Prostate gland (tissue), 2 donors: ENCODE measurements around the gene CAND1. TPM values are rescaled to one million over a fixed set of nuclear protein-coding genes. Genes with fewer than 3 reads are reported as not detected.

Source experiments
- DNase-seq: peaks from one replicate; pipeline ENCODE4 v3.0.0-alpha.2; 2019; ENCODE audit warnings: low spot score
- H3K27ac ChIP-seq, 2 donors: fragments of 200-600 bp; sonication (generic); 2 replicates each; pipeline ENCODE4 v1.5.1; 2017 to 2019
- H3K27me3 ChIP-seq: fragments of 200-600 bp; sonication (generic); replicated peaks from 2 replicates; pipeline ENCODE4 v1.5.1; 2019; ENCODE audit not compliant: insufficient read depth
- H3K36me3 ChIP-seq, 2 donors: fragments of 200-600 bp; sonication (generic); 1 replicate in 1 of 2; 2 replicates in 1 of 2; pipeline versions ENCODE4 v1.5.1 to v1.8.1; 2017 to 2019
- H3K4me1 ChIP-seq: fragments of 200-600 bp; sonication (generic); replicated peaks from 2 replicates; pipeline ENCODE4 v1.5.1; 2019
- H3K4me3 ChIP-seq, 2 donors: fragments of 200-600 bp; sonication (generic); 2 replicates each; pipeline ENCODE4 v1.5.1; 2017 to 2019
- H3K9me3 ChIP-seq: fragments of 200-600 bp; sonication (generic); 2 replicates; pipeline ENCODE4 v1.5.1; 2017
- CTCF ChIP-seq, 4 experiments: fragments of 200-600 bp in 2 of 4; fragments of 450-650 bp in 2 of 4; sonication (generic) in 2 of 4; IDR thresholded peaks; 1 replicate in 3 of 4; 2 replicates in 1 of 4; pipeline ENCODE4 v1.5.1; 2016 to 2019; ENCODE audit warnings: antibody characterized with exemption in 4 of 4, mild to moderate bottlenecking in 2 of 4, moderate library complexity in 2 of 4
- POLR2A ChIP-seq: fragments of 450-650 bp; IDR thresholded peaks from one replicate; pipeline ENCODE4 v1.6.1; 2016; ENCODE audit warnings: antibody characterized with exemption, mild to moderate bottlenecking
- POLR2AphosphoS5 ChIP-seq: sonication (generic); formaldehyde crosslinking; IDR thresholded peaks from one replicate; pipeline ENCODE4 v1.6.1; 2017; ENCODE audit warnings: antibody characterized with exemption
- WGBS: methylation state at CpG from one replicate; pipeline ENCODE4 v1.1.5; 2018; 5-methylcytosine and 5-hydroxymethylcytosine counted together
- intact Hi-C: fragments of 100-400 bp; cut with DNase I; formaldehyde crosslinking; loops from one replicate; pipeline ENCODE4 v1.14.2; 2022
- total RNA-seq, 2 donors: library from RNA; depleted of rRNA; stranded (reverse); fragments of >200 nt; gene quantifications; one replicate each; pipeline ENCODE4 v1.1.0, GENCODE V29; 2016

The CAND1 gene
- total RNA-seq, 2 donors from 2014 or later = 65.1 to 118 TPM

GRCh38 chr12:67284561-67284960, 15.4 kb downstream of the CAND1 start:
- intact Hi-C loops = no loop called here
- no peaks in the 10 kb centered on the region for H3K4me1 ChIP-seq
- WGBS = 97% methylated on average over 2 of the region's 2 CpGs
- H3K27ac ChIP-seq = no peak overlapping the region
- no peaks in the 10 kb centered on the region for H3K9me3 ChIP-seq
- TF ChIP-seq POLR2A = no peak
- TF ChIP-seq CTCF (IDR thresholded peaks at IDR 0.05) = no peak
- no peak for TF ChIP-seq POLR2AphosphoS5
- DNase-seq = no peak
- H3K4me3 ChIP-seq = no peak overlapping the region
- no peaks in the 10 kb centered on the region for H3K36me3 ChIP-seq
- H3K27me3 ChIP-seq = no peaks in the 10 kb centered on the region

- Histone ChIP-seq H3K36me3 (no peaks in the 10 kb centered on the region), H3K4me1 (no peaks in the 10 kb centered on the region), H3K27me3 (no peaks in the 10 kb centered on the region), H3K9me3 (no peaks in the 10 kb centered on the region), H3K27ac (no peak overlapping the region), H3K4me3 (no peak overlapping the region)
- 98% methylated on average over 5 of the region's 5 CpGs for WGBS
- TF ChIP-seq POLR2A (no peak), CTCF (IDR thresholded peaks at IDR 0.05) (no peak), POLR2AphosphoS5 (no peak)
- DNase-seq = no peak
- intact Hi-C loops = no loop called here
Measured at GRCh38 chr12:67286257-67286656, 17.1 kb downstream of the CAND1 start.

- intact Hi-C loops = no loop called here
Measured at GRCh38 chr12:67287311-67287710, 18.2 kb downstream of the CAND1 start.

GRCh38 chr12:67288561-67288960, 19.4 kb downstream of the CAND1 start:
- Histone ChIP-seq H3K4me3 (no peak overlapping the region), H3K4me1 (no peaks in the 10 kb centered on the region), H3K36me3 (no peaks in the 10 kb centered on the region), H3K27ac (no peak overlapping the region), H3K9me3 (no peaks in the 10 kb centered on the region), H3K27me3 (no peaks in the 10 kb centered on the region)
- intact Hi-C loops = no loop called here
- TF ChIP-seq CTCF (IDR thresholded peaks at IDR 0.05) = no peak
- TF ChIP-seq POLR2A = no peak
- TF ChIP-seq POLR2AphosphoS5 = no peak
- WGBS = 91% methylated on average over 2 of the region's 2 CpGs
- no peak for DNase-seq

More at GRCh38 chr12:67287311-67287710, 18.2 kb downstream of the CAND1 start:
- no peak for DNase-seq
- Histone ChIP-seq H3K27me3 (no peaks in the 10 kb centered on the region), H3K4me3 (no peak overlapping the region), H3K27ac (no peak overlapping the region), H3K36me3 (no peaks in the 10 kb centered on the region), H3K9me3 (no peaks in the 10 kb centered on the region), H3K4me1 (no peaks in the 10 kb centered on the region)
- no peak for TF ChIP-seq POLR2A
- no peak for TF ChIP-seq CTCF (IDR thresholded peaks at IDR 0.05)
- WGBS = 94% methylated on average over 5 of the region's 5 CpGs

- Histone ChIP-seq H3K27ac (no peak overlapping the region), H3K4me1 (no peaks in the 10 kb centered on the region), H3K9me3 (no peaks in the 10 kb centered on the region), H3K36me3 (no peaks in the 10 kb centered on the region), H3K27me3 (no peaks in the 10 kb centered on the region), H3K4me3 (no peak overlapping the region)
- WGBS = 93% methylated on average over 2 of the region's 2 CpGs
- no peak for DNase-seq
- intact Hi-C loops = no loop called here
- TF ChIP-seq CTCF (IDR thresholded peaks at IDR 0.05) (no peak), POLR2A (no peak), POLR2AphosphoS5 (no peak)
Measured at GRCh38 chr12:67290378-67290777, 21.2 kb downstream of the CAND1 start.
